ENCODE results near the gene DPYSL4. TPM values are rescaled to one million over a fixed set of nuclear protein-coding genes. Genes with fewer than 3 reads are reported as not detected.

The DPYSL4 gene
- total RNA-seq, 1 experiment from 2014 or later = 26.3 TPM

DNA sequence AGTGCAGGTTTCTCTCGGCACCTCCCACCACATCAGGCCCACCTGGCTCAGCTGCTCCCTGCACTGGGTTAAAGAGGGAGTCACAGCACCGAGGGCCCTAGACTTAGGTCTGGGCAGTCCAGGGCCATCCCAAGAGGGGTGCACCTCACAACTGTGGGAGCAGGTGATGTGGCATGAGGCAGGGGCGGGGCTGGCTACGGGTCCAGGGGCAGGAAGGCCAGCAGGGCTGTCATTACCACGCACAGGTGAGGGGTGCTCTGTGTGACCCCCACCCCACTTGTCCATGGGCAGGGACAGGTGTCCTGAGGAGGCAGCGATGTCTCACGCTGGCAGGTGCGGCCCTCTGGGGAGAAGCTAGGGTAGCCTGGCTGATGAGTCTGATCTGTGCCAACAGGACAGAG lies 40.5 kb upstream of the DPYSL4 start:
- H4K20me1 ChIP-seq (ENCODE audit: control insufficient read depth, insufficient read depth, insufficient read length) = no peaks in the 10 kb centered on the region
- H3K79me2 ChIP-seq (ENCODE audit: insufficient read depth, low read length) = no peaks in the 10 kb centered on the region
- no peak overlapping the region for H3K56ac ChIP-seq (ENCODE audit: insufficient read length, low read depth, low read length)
- no peaks in the 10 kb centered on the region for H3K27me3 ChIP-seq (ENCODE audit: insufficient read depth, low read length)
- no peaks in the 10 kb centered on the region for H3K27me3 Mint-ChIP-seq (ENCODE audit: low read depth)
- no peak overlapping the region for H3K18ac ChIP-seq (ENCODE audit: insufficient read length, low read depth, low read length)
- H2BK15ac ChIP-seq (ENCODE audit: low read depth, low read length) = no peak overlapping the region
- no peak overlapping the region for H3K23ac ChIP-seq (ENCODE audit: insufficient read length, low read depth, low read length)
- H4K5ac ChIP-seq (ENCODE audit: insufficient read length, low read depth, low read length) = no peak overlapping the region
- no peak overlapping the region for H4K91ac ChIP-seq (ENCODE audit: insufficient read length, low read depth, low read length)
- H3K9ac ChIP-seq (ENCODE audit: extremely low read depth, insufficient read length, low read length) = no peak overlapping the region
- H3K79me1 ChIP-seq (ENCODE audit: insufficient read depth, low read depth, low read length, poor library complexity, severe bottlenecking) = no peaks in the 10 kb centered on the region
- no peaks in the 10 kb centered on the region; a peak in 1 of 7 replicates for H3K36me3 Mint-ChIP-seq (ENCODE audit: insufficient read depth in 1 of 3, low read depth in 3 of 3)
- no peaks in the 10 kb centered on the region for H3K9me3 Mint-ChIP-seq
- peaks cover 5 to 10% of the 10 kb centered on the region in 2 experiments; a peak in 3 of 4 replicates for H3K4me1 Mint-ChIP-seq
- no peak overlapping the region for H3K4me3 Mint-ChIP-seq
- no CpG with 5 or more reads among the region's 8 CpGs for WGBS (ENCODE audit: extremely low coverage, insufficient read length, low lambda C conversion rate)
- H2AFZ ChIP-seq (ENCODE audit: low read length) = no peak overlapping the region
- H3K23me2 ChIP-seq (ENCODE audit: insufficient read length, low read depth, low read length, poor library complexity, severe bottlenecking) = no peaks in the 10 kb centered on the region
- no peak overlapping the region for H2BK12ac ChIP-seq (ENCODE audit: insufficient read length, low read depth, low read length)
- H2BK120ac ChIP-seq (ENCODE audit: low read depth, low read length, poor library complexity, severe bottlenecking) = no peak overlapping the region
- H3K27ac ChIP-seq (ENCODE audit: insufficient read length, low read depth, low read length) = no peak overlapping the region
- no peaks in the 10 kb centered on the region for H3K9me3 ChIP-seq (ENCODE audit: control insufficient read depth, low read depth, low read length)
- H3K14ac ChIP-seq (ENCODE audit: insufficient read depth, low read length) = no peak overlapping the region; the same call in 1 of the 2 replicates
- no peak overlapping the region for H3K4ac ChIP-seq (ENCODE audit: low read depth, low read length)
- TF ChIP-seq, protein P1, sequence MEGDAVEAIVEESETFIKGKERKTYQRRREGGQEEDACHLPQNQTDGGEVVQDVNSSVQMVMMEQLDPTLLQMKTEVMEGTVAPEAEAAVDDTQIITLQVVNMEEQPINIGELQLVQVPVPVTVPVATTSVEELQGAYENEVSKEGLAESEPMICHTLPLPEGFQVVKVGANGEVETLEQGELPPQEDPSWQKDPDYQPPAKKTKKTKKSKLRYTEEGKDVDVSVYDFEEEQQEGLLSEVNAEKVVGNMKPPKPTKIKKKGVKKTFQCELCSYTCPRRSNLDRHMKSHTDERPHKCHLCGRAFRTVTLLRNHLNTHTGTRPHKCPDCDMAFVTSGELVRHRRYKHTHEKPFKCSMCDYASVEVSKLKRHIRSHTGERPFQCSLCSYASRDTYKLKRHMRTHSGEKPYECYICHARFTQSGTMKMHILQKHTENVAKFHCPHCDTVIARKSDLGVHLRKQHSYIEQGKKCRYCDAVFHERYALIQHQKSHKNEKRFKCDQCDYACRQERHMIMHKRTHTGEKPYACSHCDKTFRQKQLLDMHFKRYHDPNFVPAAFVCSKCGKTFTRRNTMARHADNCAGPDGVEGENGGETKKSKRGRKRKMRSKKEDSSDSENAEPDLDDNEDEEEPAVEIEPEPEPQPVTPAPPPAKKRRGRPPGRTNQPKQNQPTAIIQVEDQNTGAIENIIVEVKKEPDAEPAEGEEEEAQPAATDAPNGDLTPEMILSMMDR (conservative IDR thresholded peaks at IDR 0.05) = no peak
- no peaks in the 10 kb centered on the region for H3K4me1 ChIP-seq (ENCODE audit: insufficient read depth, low read length)
- no peak overlapping the region for H3K4me2 ChIP-seq (ENCODE audit: insufficient read depth, insufficient read length, low read length)
- H2BK20ac ChIP-seq (ENCODE audit: low read depth, low read length, poor library complexity, severe bottlenecking) = no peak overlapping the region
- H2AK5ac ChIP-seq (ENCODE audit: insufficient read length, low read length) = no peak overlapping the region
- no peak overlapping the region for H4K8ac ChIP-seq (replicated peaks; ENCODE audit: insufficient read length, low read depth, low read length)
- no peak overlapping the region for H3K27ac Mint-ChIP-seq
- no peak overlapping the region for H3T11ph ChIP-seq (ENCODE audit: low read length)
- H2BK5ac ChIP-seq (ENCODE audit: insufficient read length, low read length) = no peak overlapping the region
- DNase-seq = no peak

Data from H9 (cell line).